GM12892 (cell line): ENCODE measurements around the gene CYP27C1.

ENCODE experiments used
- POLR2A ChIP-seq: IDR thresholded peaks from 2 replicates; pipeline ENCODE4 v1.6.1; 2011; ENCODE audit warnings: low read depth, low read length, control low read depth
- POLR2AphosphoS5 ChIP-seq: IDR thresholded peaks from 2 replicates; pipeline ENCODE4 v1.6.1; 2011; ENCODE audit warnings: low read depth, low read length, control low read depth
- TAF1 ChIP-seq: IDR thresholded peaks from 2 replicates; pipeline ENCODE4 v1.6.1; 2011; ENCODE audit warnings: low read depth, mild to moderate bottlenecking, control low read depth, low read length, borderline replicate concordance

DNA sequence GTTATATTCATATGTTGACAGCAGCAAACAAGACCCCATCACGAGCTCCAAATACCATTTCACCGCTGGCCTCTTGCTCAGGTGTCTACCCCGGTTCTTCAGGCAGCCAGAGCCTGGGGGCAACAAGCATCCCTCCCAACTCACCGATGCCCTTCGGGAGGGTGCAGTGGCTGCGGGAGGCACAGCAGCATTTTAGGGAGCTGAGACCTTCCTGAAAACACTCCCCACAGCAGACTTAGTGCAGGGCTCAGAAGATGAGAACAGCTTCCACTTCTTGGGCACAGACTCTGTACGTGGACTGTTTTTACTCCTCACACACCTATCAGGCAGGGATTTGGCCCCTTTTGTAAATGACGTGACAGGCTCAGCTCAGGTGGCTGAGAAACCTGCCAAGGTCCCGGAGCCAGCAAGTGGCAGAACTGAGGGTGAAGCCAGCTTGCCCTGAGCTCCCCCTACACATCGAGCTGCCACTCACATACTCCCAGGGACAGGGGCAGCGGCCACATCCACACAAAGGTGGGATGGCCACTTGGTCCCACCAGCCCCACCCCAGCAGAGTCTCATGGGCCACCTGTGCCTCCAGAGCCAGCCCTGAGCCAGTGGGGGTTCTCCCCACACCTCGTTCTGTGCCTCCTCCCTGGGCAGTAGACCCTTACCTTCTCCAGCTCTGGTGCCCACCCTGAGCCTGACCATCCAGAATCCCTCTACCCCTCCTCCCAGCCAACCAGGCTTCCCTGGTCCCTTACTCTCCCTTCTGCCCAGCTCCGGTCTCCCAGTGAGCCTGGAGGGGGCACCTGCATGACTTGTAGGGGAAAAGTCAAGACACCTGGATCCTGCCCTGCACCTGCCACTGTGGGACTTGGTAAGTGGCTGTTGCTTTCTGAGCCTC, 28.5 kb downstream of the CYP27C1 start:
- TF ChIP-seq POLR2A (no peak), POLR2AphosphoS5 (no peak), TAF1 (no peak)
